GM10266 (cell line): ENCODE results near the gene STEAP3.

Experiments
- DNase-seq: peaks from one replicate; pipeline ENCODE4 v3.0.0; 2012; ENCODE audit errors: extremely low spot score
- CTCF ChIP-seq: IDR thresholded peaks from 2 replicates; pipeline ENCODE4 v1.5.1; 2012; ENCODE audit warnings: mild to moderate bottlenecking, low read depth; ENCODE audit not compliant: control insufficient read depth, insufficient read depth; ENCODE audit errors: missing control alignments

The STEAP3 gene

GRCh38 chr2:119179202-119179601 is 44.4 kb upstream of the STEAP3 start:
- no peak for DNase-seq
- TF ChIP-seq CTCF, result no peak

GRCh38 chr2:119179991-119180390 is 43.6 kb upstream of the STEAP3 start:
- no peak for TF ChIP-seq CTCF
- DNase-seq, result no peak

- no peak for TF ChIP-seq CTCF
- DNase-seq, result no peak
Observed at GRCh38 chr2:119180892-119181291, 42.7 kb upstream of the STEAP3 start.

DNA sequence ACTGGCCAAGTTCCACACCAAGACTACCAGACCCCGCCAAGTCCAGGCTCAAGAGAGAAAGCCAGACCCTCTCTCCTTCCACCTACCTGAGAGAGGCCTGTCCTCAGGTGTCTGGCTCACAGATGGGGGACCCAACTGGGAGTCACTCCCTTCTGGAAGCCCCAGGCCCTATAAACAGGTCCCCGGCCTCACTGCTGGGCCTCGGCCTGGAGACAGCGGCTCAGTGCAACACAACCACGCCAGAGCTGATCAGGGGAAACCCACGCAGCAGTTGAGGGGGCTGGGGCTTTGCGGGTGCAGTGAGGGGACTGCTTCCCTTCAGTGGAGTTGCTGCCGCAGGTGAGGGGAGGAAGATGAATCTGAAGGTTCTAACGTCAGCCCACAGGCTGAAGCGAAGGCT is 42.2 kb upstream of the STEAP3 start:
- no peak for TF ChIP-seq CTCF
- no peak for DNase-seq

- no peak for DNase-seq
- no peak for TF ChIP-seq CTCF
Observed at GRCh38 chr2:119181791-119182445, 41.7 kb upstream of the STEAP3 start.

DNA sequence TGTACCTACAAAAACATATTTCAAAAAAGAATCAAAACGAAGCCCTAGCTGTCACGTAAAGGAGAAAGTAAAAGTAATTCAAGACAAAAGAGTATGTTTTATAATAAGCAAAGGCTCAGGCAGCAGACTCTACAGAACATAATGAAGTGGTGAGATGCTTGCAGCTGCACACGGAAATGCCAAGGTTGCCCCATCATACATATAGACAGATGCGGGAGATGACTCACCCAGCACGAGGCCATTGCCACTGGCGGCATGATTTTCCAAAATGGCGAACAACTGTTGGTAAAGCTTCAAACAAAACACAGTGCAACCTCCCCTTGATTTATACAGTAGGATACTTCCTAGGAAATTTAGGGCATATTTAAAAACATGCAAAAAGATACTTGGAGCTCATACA is 39.1 kb upstream of the STEAP3 start:
- no peak for DNase-seq
- no peak for TF ChIP-seq CTCF

DNA sequence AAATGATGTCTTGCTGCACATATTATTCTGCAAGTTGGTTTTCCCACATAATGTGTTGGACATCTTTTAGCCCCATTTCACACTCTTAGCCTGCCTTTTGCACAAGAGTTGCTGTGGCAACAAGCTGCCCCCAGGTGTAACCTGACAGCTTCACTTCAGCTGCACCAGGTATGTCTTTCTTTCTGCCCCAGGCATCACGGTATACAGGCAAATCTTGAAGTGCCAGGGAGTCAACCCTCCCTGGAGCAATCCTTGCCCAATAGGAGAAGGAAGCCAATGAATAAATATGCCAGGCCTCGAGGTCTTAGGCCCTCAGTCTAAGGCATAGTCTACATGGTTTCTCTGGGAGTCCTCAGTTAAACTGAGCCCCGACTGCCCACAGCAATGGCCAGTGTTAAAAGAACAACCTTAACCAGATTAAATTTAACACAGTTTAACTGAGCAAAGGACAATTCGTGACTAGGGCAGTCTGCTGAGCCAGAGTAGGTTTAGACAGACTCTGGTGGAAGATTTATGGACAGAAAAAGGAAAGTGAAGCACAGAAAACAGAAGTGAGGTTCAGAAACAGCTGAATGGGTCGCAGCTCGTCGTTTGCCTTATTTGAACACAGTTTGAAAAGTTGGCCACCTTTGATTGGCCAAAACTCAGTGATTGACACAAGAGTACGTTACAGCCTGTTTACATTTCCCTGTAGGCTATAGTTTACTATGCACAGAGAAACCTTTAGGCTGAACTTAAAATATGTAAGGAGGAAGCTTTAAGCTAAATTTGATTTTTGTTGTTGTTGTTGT is 33.1 kb upstream of the STEAP3 start:
- TF ChIP-seq CTCF, result no peak
- DNase-seq, result no peak
